Measurements from ENCODE around the gene PFAS. TPM values are rescaled to one million over a fixed set of nuclear protein-coding genes. Genes with fewer than 3 reads are reported as not detected.

Gene PFAS
- total RNA-seq, 2 donors from 2014 or later, result 13.6 to 61.7 TPM

GRCh38 chr17:8256691-8257090, 7.6 kb downstream of the PFAS start:
- no peak for DNase-seq
- TF ChIP-seq CTCF (IDR thresholded peaks at IDR 0.05), result no peak
- Histone ChIP-seq H3K36me3 (no peaks in the 10 kb centered on the region), H3K27ac (no peak overlapping the region), H3K27me3 (no peaks in the 10 kb centered on the region), H3K9me3 (no peaks in the 10 kb centered on the region), H3K9ac (ENCODE audit: low read depth in 2 of 2, low read length in 2 of 2) (no peak overlapping the region), H3K4me3 (no peak overlapping the region), H3K4me1 (no peaks in the 10 kb centered on the region)
- intact Hi-C loops (cut with DNase I), result loop anchor here (10.0 kb wide), 1 partner anchor 128 kb away; the partner anchor contains the start of gene RPL26

GRCh38 chr17:8257801-8258200, 8.7 kb downstream of the PFAS start:
- H3K27me3 ChIP-seq, result no peaks in the 10 kb centered on the region
- no peak overlapping the region for H3K9ac ChIP-seq (ENCODE audit: low read depth in 2 of 2, low read length in 2 of 2)
- no peak for TF ChIP-seq CTCF (IDR thresholded peaks at IDR 0.05)
- no peaks in the 10 kb centered on the region for H3K9me3 ChIP-seq
- H3K27ac ChIP-seq, result no peak overlapping the region
- no peak overlapping the region for H3K4me3 ChIP-seq
- H3K36me3 ChIP-seq, result no peaks in the 10 kb centered on the region
- intact Hi-C loops (cut with DNase I), result loop anchor here (10.0 kb wide), 1 partner anchor 127 kb away; the partner anchor contains the start of gene RPL26
- no peaks in the 10 kb centered on the region for H3K4me1 ChIP-seq
- DNase-seq, result no peak

GRCh38 chr17:8264320-8264719, 15.2 kb downstream of the PFAS start:
- Histone ChIP-seq H3K4me3 (no peak overlapping the region), H3K9ac (ENCODE audit: low read depth in 2 of 2, low read length in 2 of 2) (no peak overlapping the region), H3K36me3 (no peaks in the 10 kb centered on the region), H3K9me3 (no peaks in the 10 kb centered on the region), H3K27ac (no peak overlapping the region), H3K27me3 (no peaks in the 10 kb centered on the region), H3K4me1 (no peaks in the 10 kb centered on the region)
- intact Hi-C loops (cut with DNase I), result no loop called here
- TF ChIP-seq CTCF (IDR thresholded peaks at IDR 0.05), result no peak
- DNase-seq, result no peak

- no peak for DNase-seq
- no peaks in the 10 kb centered on the region for H3K36me3 ChIP-seq
- no peaks in the 10 kb centered on the region for H3K9me3 ChIP-seq
- intact Hi-C loops (cut with DNase I), result no loop called here
- no peaks in the 10 kb centered on the region for H3K4me1 ChIP-seq
- no peaks in the 10 kb centered on the region for H3K27me3 ChIP-seq
- no peak overlapping the region for H3K9ac ChIP-seq (ENCODE audit: low read depth in 2 of 2, low read length in 2 of 2)
- no peak for TF ChIP-seq CTCF (IDR thresholded peaks at IDR 0.05)
- no peak overlapping the region for H3K27ac ChIP-seq
- H3K4me3 ChIP-seq, result no peak overlapping the region
These were observed 15.9 kb downstream of the PFAS start for GRCh38 chr17:8264836-8265542.

- H3K27ac ChIP-seq, result no peak overlapping the region
- no peaks in the 10 kb centered on the region for H3K36me3 ChIP-seq
- intact Hi-C loops (cut with DNase I), result no loop called here
- DNase-seq, result no peak
- no peaks in the 10 kb centered on the region for H3K9me3 ChIP-seq
- no peak overlapping the region for H3K4me3 ChIP-seq
- H3K27me3 ChIP-seq, result no peaks in the 10 kb centered on the region
- H3K9ac ChIP-seq (ENCODE audit: low read depth in 2 of 2, low read length in 2 of 2), result no peak overlapping the region
- H3K4me1 ChIP-seq, result no peaks in the 10 kb centered on the region
- TF ChIP-seq CTCF (IDR thresholded peaks at IDR 0.05), result no peak
These were observed 17.8 kb downstream of the PFAS start for GRCh38 chr17:8266648-8267479.
